ENCODE results near the gene PPP1CA. TPM values are rescaled to one million over a fixed set of nuclear protein-coding genes. Genes with fewer than 3 reads are reported as not detected.

Gene PPP1CA
- total and polyA plus RNA-seq, 2 donors, result 141 to 207 TPM

DNA sequence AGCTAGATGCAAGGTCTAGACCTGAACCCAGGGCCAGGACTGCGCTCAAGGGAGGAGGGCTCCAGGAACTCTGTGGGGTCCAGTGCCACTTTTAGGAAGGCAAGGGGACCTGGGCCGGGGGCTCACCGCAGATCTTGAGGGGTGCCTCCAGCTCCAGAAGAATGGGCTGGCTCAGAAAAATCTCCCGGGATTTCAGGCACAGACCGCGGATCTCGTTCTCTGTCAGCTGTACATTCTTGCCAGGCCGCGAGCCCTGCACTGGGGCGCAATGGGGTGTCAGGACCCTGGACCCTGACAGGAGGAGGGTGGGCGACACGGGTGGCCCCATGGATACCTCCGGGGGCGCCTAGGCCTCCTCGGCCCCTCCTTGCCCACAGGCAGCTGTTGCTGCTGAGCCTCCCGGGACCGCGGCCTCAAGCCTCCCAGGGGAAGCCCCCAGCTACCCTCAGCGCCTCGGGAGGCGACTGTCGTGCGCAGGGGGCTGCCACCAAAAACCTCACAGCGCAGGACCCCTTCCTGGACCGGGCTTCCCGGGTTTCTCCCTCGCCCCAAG, 640 bp downstream of the PPP1CA start:
- no peak for DNase-seq (ENCODE audit: low read depth in 6 of 9, low spot score in 9 of 9)
- Histone ChIP-seq H3K4me1 (ENCODE audit: control insufficient read depth in 2 of 2, insufficient read depth in 2 of 2, low read length in 2 of 2) (peaks cover 33 to 82% of the 10 kb centered on the region in 2 donors), H3K36me3 (ENCODE audit: control insufficient read depth in 2 of 2, insufficient read depth in 2 of 2, low read length in 1 of 2) (peaks cover 51 to 62% of the 10 kb centered on the region in 2 donors), H3K27ac (ENCODE audit: low read depth in 1 of 2, low read length in 1 of 2) (peak overlapping the region; percentile 26 to 86), H3K27me3 (ENCODE audit: control insufficient read depth in 2 of 2, insufficient read depth in 1 of 2, low read length in 1 of 2) (no peaks in the 10 kb centered on the region), H3K4me3 (ENCODE audit: low read length in 2 of 2) (peak overlapping the region; percentile 61 to 84), H3K9me3 (ENCODE audit: control insufficient read depth in 2 of 2, insufficient read depth in 1 of 2, low read length in 1 of 2) (peaks cover 0 to 5% of the 10 kb centered on the region in 2 donors)
- 7% methylated on average over 27 of the region's 27 CpGs for WGBS

DNA sequence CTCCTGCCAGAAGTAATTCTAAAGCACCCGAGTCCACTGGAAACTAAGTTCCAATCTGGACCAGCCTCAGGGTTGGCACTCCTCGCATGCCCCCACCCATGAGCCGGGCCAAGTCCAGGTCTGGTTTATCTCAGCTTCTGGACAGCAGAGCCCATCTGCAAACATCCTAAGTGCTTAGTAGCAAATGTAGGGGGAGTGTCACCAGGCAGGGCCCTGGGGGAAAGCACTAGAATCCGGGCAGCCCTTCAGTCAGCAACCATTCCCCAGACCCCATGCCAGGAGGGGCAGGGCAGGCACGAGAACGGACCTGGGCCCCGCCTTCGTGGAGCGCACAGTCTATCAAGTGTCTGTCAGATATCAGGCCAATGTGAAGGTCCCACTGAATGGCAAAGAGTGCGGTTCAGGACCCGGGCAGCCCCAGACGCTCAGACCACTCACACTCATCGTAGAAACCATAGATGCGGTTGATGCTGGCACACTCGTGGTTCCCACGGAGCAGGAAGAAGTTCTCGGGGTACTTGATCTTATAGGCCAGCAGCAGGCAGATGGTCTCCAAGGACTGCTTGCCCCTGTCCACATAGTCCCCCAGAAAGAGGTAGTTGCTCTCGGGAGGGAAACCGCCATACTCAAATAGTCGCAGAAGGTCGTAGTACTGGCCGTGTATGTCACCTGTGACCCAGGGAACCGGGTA, 1.3 kb downstream of the PPP1CA start:
- H3K36me3 ChIP-seq (ENCODE audit: control insufficient read depth in 2 of 2, insufficient read depth in 2 of 2, low read length in 1 of 2), result peaks cover 51 to 62% of the 10 kb centered on the region in 2 donors
- no peak for DNase-seq (ENCODE audit: low read depth in 6 of 9, low spot score in 9 of 9)
- peaks cover 0 to 5% of the 10 kb centered on the region in 2 donors for H3K9me3 ChIP-seq (ENCODE audit: control insufficient read depth in 2 of 2, insufficient read depth in 1 of 2, low read length in 1 of 2)
- WGBS, result 75% methylated on average over 23 of the region's 23 CpGs
- H3K27me3 ChIP-seq (ENCODE audit: control insufficient read depth in 2 of 2, insufficient read depth in 1 of 2, low read length in 1 of 2), result no peaks in the 10 kb centered on the region
- H3K4me1 ChIP-seq (ENCODE audit: control insufficient read depth in 2 of 2, insufficient read depth in 2 of 2, low read length in 2 of 2), result peaks cover 27 to 77% of the 10 kb centered on the region in 2 donors
- H3K4me3 ChIP-seq (ENCODE audit: low read length in 2 of 2), result peak overlapping the region; percentile 61 to 84
- peak overlapping the region; percentile 26 to 86 for H3K27ac ChIP-seq (ENCODE audit: low read depth in 1 of 2, low read length in 1 of 2)

DNA sequence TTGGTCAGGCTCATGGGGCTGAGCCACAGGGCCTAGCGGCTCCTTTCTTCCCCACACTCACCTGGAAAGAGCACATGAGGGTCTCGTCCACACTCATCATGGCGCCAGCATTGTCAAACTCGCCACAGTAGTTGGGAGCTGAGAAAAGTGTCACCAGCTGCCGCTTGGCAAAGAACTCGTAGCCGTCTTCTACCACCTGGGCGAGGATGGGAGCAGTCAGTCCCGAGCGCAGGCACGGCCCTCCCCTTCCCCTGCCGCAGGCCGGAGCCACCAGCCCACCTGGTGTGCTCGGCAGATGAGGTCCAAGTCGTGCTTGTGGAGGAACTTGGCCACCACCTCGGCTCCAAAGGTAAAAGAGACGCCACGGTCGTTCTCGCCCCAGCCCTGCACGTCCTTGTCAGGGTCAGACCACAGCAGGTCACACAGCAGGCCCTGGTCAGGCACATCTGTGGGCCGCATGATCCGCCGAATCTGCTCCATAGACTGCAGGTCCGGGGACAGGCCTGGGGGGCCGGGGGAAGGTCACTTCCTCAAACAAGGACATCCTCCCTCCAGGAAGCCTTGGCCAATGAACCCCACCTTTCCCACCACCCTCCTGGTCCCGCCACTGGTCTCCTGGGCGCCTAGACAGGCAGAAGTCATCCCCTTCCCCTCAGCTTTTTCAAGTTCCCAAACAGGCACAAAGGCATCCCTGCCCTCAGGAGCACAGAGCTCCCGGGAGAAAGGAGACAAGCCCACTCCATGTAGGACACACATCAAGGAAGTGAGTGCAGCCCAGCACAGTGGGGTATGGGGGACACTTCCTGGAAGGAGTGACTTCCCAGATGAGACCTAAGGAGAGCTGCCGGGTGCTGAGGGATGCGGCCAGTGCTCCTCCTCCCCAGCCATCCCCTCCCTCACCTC, 2.7 kb downstream of the PPP1CA start:
- Histone ChIP-seq H3K36me3 (ENCODE audit: control insufficient read depth in 2 of 2, insufficient read depth in 2 of 2, low read length in 1 of 2) (peaks cover 53 to 63% of the 10 kb centered on the region in 2 donors), H3K27ac (ENCODE audit: low read depth in 1 of 2, low read length in 1 of 2) (no peak overlapping the region), H3K4me3 (ENCODE audit: low read length in 2 of 2) (no peak overlapping the region), H3K27me3 (ENCODE audit: control insufficient read depth in 2 of 2, insufficient read depth in 1 of 2, low read length in 1 of 2) (no peaks in the 10 kb centered on the region), H3K4me1 (ENCODE audit: control insufficient read depth in 2 of 2, insufficient read depth in 2 of 2, low read length in 2 of 2) (peaks cover 21 to 62% of the 10 kb centered on the region in 2 donors), H3K9me3 (ENCODE audit: control insufficient read depth in 2 of 2, insufficient read depth in 1 of 2, low read length in 1 of 2) (peaks cover 0 to 5% of the 10 kb centered on the region in 2 donors)
- WGBS, result 95% methylated on average over 31 of the region's 31 CpGs
- DNase-seq (ENCODE audit: low read depth in 6 of 9, low spot score in 9 of 9), result no peak

DNA sequence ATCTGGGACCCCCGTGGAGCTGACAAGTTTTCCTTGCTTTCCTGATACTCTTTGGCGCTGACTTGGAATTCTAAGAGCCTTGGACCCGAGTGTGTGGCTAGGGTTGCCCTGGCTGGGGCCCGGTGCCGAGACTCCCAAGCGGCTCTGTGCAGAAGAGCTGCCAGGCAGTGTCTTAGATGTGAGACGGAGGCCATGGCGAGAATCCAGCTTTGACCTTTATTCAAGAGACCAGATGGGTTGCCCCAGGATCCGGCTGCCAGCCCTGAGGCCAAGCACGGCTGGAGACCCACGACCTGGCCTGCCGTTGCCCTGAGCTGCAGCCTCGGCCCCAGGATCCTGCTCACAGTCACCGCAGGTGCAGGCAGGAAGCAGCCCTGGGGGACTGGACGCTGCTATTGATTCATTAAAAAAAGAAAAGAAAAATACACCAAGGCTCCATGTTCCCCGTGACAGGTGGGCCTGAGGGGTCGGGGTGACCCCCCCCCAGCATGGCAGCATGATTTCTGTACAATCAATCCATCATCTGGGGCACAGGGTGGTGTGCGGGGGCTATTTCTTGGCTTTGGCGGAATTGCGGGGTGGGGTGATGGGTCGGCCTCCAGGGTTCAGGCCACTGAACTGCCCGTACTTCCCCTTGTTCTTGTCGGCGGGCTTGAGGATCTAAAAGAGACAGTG, 3.5 kb downstream of the PPP1CA start:
- no peak overlapping the region for H3K27ac ChIP-seq (ENCODE audit: low read depth in 1 of 2, low read length in 1 of 2)
- H3K4me1 ChIP-seq (ENCODE audit: control insufficient read depth in 2 of 2, insufficient read depth in 2 of 2, low read length in 2 of 2), result peaks cover 20 to 56% of the 10 kb centered on the region in 2 donors
- peaks cover 0 to 5% of the 10 kb centered on the region in 2 donors for H3K9me3 ChIP-seq (ENCODE audit: control insufficient read depth in 2 of 2, insufficient read depth in 1 of 2, low read length in 1 of 2)
- 96% methylated on average over 24 of the region's 24 CpGs for WGBS
- peaks cover 60 to 70% of the 10 kb centered on the region in 2 donors for H3K36me3 ChIP-seq (ENCODE audit: control insufficient read depth in 2 of 2, insufficient read depth in 2 of 2, low read length in 1 of 2)
- no peak overlapping the region for H3K4me3 ChIP-seq (ENCODE audit: low read length in 2 of 2)
- H3K27me3 ChIP-seq (ENCODE audit: control insufficient read depth in 2 of 2, insufficient read depth in 1 of 2, low read length in 1 of 2), result no peaks in the 10 kb centered on the region
- no peak for DNase-seq (ENCODE audit: low read depth in 6 of 9, low spot score in 9 of 9)

DNA sequence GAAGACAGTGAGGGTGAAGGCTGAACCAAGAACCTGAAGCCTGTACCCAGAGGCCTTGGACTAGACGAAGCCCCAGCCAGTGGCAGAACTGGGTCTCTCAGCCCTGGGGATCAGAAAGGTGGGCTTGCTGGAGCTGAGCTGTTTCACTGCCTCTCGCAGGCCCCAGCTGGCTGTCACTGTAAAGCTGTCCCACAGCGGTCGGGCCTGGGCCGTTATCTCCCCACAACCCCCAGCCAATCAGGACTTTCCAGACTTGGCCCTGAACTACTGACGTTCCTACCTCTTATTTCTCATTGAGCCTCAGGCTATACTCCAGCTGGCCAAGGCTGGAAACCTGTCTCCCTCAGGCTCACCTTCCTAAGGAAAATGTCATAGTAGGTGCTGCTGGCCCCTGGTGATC, 4.1 kb downstream of the PPP1CA start:
- H3K4me1 ChIP-seq (ENCODE audit: control insufficient read depth in 2 of 2, insufficient read depth in 2 of 2, low read length in 2 of 2), result peaks cover 16 to 53% of the 10 kb centered on the region in 2 donors
- no peak overlapping the region for H3K4me3 ChIP-seq (ENCODE audit: low read length in 2 of 2)
- H3K27me3 ChIP-seq (ENCODE audit: control insufficient read depth in 2 of 2, insufficient read depth in 1 of 2, low read length in 1 of 2), result no peaks in the 10 kb centered on the region
- 95% methylated on average over 6 of the region's 6 CpGs for WGBS
- H3K36me3 ChIP-seq (ENCODE audit: control insufficient read depth in 2 of 2, insufficient read depth in 2 of 2, low read length in 1 of 2), result peaks cover 60 to 70% of the 10 kb centered on the region in 2 donors
- H3K9me3 ChIP-seq (ENCODE audit: control insufficient read depth in 2 of 2, insufficient read depth in 1 of 2, low read length in 1 of 2), result peaks cover 0 to 5% of the 10 kb centered on the region in 2 donors
- DNase-seq (ENCODE audit: low read depth in 6 of 9, low spot score in 9 of 9), result no peak
- no peak overlapping the region for H3K27ac ChIP-seq (ENCODE audit: low read depth in 1 of 2, low read length in 1 of 2)

DNA sequence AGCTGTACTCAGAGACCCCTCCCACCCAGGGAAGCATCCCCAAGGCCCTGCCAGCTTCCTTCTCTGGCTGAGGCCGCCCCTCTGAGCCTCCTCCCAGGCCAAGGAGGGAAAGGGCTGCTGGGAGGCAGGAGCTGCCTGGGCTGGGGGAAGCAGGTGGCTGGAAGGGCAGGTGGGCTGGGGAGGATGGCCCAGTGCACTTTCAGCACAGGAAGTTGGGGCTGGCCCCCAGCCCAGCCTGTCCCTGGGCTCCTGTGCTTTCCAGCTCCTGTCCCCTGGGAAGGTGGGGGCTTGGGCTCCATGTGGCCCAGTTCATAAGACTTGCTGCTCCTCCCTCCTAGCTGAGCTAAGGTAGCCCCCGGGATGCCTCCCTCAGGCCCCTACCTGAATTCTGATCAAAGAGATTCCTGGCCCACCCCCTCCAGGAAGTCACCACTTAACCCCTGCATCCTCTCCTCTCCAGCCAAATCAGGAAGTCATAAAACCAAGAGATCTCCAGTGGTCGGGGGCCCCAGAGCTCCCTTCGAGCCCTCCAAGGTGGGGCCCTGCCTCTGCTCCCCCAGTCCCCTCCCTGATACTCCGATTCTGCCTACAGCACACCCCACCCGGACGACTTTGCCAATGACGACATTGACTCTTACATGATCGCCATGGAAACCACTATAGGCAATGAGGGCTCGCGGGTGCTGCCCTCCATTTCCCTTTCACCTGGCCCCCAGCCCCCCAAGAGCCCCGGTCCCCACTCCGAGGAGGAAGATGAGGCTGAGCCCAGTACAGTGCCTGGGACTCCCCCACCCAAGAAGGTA, 4.9 kb downstream of the PPP1CA start:
- WGBS, result 36% methylated on average over 13 of the region's 13 CpGs
- Histone ChIP-seq H3K4me1 (ENCODE audit: control insufficient read depth in 2 of 2, insufficient read depth in 2 of 2, low read length in 2 of 2) (peaks cover 14 to 50% of the 10 kb centered on the region in 2 donors), H3K4me3 (ENCODE audit: low read length in 2 of 2) (no peak overlapping the region), H3K27ac (ENCODE audit: low read depth in 1 of 2, low read length in 1 of 2) (peak overlapping the region in 1 of 2 donors; percentile 38), H3K9me3 (ENCODE audit: control insufficient read depth in 2 of 2, insufficient read depth in 1 of 2, low read length in 1 of 2) (peaks cover 0 to 5% of the 10 kb centered on the region in 2 donors), H3K36me3 (ENCODE audit: control insufficient read depth in 2 of 2, insufficient read depth in 2 of 2, low read length in 1 of 2) (peaks cover 60 to 70% of the 10 kb centered on the region in 2 donors), H3K27me3 (ENCODE audit: control insufficient read depth in 2 of 2, insufficient read depth in 1 of 2, low read length in 1 of 2) (no peaks in the 10 kb centered on the region)
- peak in 1 of 9 donors; percentile 31 for DNase-seq (ENCODE audit: low read depth in 6 of 9, low spot score in 9 of 9)

DNA sequence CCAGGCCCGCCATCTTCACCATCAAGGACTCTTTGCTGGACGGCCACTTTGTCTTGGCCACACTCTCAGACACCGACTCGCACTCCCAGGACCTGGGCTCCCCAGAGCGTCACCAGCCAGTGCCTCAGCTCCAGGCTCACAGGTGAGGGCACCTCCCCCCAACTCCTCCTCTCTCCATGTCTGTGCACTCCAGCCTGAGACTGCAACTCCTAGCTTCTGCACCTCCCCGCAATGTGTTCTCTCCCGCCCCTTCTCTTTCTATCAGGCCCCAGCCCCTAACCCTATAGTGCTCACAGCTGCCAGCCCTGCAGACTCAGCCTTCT, 5.4 kb downstream of the PPP1CA start:
- Histone ChIP-seq H3K36me3 (ENCODE audit: control insufficient read depth in 2 of 2, insufficient read depth in 2 of 2, low read length in 1 of 2) (peaks cover 60 to 70% of the 10 kb centered on the region in 2 donors), H3K4me3 (ENCODE audit: low read length in 2 of 2) (no peak overlapping the region), H3K9me3 (ENCODE audit: control insufficient read depth in 2 of 2, insufficient read depth in 1 of 2, low read length in 1 of 2) (peaks cover 0 to 5% of the 10 kb centered on the region in 2 donors), H3K4me1 (ENCODE audit: control insufficient read depth in 2 of 2, insufficient read depth in 2 of 2, low read length in 2 of 2) (peaks cover 14 to 52% of the 10 kb centered on the region in 2 donors), H3K27ac (ENCODE audit: low read depth in 1 of 2, low read length in 1 of 2) (peak overlapping the region in 1 of 2 donors; percentile 38), H3K27me3 (ENCODE audit: control insufficient read depth in 2 of 2, insufficient read depth in 1 of 2, low read length in 1 of 2) (no peaks in the 10 kb centered on the region)
- WGBS, result 98% methylated on average over 7 of the region's 7 CpGs
- DNase-seq (ENCODE audit: low read depth in 6 of 9, low spot score in 9 of 9), result no peak

DNA sequence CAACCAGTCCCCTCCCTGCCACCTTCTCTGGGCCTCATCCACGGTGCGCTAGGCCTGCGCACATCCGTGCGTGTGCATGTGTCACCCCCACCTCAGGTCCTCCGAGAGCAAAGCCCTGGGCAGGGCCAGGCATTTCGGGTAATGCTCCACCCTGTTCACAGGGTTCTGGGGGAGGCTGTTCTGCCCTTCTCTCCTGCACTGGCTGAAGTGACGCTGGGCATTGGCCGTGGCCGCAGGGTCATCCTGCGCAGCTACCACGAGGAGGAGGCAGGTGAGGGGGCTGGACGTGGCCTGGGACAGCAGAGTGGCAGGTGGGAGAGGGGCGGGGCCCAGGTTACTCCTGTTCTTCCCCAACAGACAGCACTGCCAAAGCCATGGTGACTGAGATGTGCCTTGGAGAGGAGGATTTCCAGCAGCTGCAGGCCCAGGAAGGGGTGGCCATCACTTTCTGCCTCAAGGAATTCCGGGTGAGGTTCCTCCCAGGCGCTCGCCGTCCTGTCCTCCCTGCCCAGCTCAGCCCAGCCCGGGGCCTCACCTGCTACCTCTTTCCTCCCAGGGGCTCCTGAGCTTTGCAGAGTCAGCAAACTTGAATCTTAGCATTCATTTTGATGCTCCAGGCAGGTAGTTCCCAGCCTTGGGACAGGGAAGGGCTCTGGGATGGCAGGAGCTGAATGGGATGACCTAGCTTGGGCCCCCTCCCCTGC, 6.0 kb downstream of the PPP1CA start:
- no peak overlapping the region for H3K27ac ChIP-seq (ENCODE audit: low read depth in 1 of 2, low read length in 1 of 2)

More for the DNA sequence above, 6.0 kb downstream of the PPP1CA start:
- WGBS, result 97% methylated on average over 19 of the region's 19 CpGs
- H3K27me3 ChIP-seq (ENCODE audit: control insufficient read depth in 2 of 2, insufficient read depth in 1 of 2, low read length in 1 of 2), result no peaks in the 10 kb centered on the region
- peaks cover 17 to 54% of the 10 kb centered on the region in 2 donors for H3K4me1 ChIP-seq (ENCODE audit: control insufficient read depth in 2 of 2, insufficient read depth in 2 of 2, low read length in 2 of 2)
- no peak for DNase-seq (ENCODE audit: low read depth in 6 of 9, low spot score in 9 of 9)
- no peak overlapping the region for H3K4me3 ChIP-seq (ENCODE audit: low read length in 2 of 2)
- peaks cover 0 to 4% of the 10 kb centered on the region in 2 donors for H3K9me3 ChIP-seq (ENCODE audit: control insufficient read depth in 2 of 2, insufficient read depth in 1 of 2, low read length in 1 of 2)
- H3K36me3 ChIP-seq (ENCODE audit: control insufficient read depth in 2 of 2, insufficient read depth in 2 of 2, low read length in 1 of 2), result peaks cover 60 to 68% of the 10 kb centered on the region in 2 donors

All from thymus (tissue), 11 donors.